AG20443 (cell line): ENCODE measurements around the gene COA7.

ENCODE experiments used
- DNase-seq: peaks from one replicate; pipeline ENCODE4 v3.0.0; 2012; ENCODE audit warnings: low spot score, mixed read lengths

COA7 gene

GRCh38 chr1:52635321-52636089 is 62.6 kb downstream of the COA7 start:
- no peak for DNase-seq
